Measurements from ENCODE around the gene CMTR2. TPM values are rescaled to one million over a fixed set of nuclear protein-coding genes. Genes with fewer than 3 reads are reported as not detected.

Gene CMTR2
- total and polyA plus RNA-seq, 2 experiments from 2014 or later: 6.0 to 19.0 TPM

DNA sequence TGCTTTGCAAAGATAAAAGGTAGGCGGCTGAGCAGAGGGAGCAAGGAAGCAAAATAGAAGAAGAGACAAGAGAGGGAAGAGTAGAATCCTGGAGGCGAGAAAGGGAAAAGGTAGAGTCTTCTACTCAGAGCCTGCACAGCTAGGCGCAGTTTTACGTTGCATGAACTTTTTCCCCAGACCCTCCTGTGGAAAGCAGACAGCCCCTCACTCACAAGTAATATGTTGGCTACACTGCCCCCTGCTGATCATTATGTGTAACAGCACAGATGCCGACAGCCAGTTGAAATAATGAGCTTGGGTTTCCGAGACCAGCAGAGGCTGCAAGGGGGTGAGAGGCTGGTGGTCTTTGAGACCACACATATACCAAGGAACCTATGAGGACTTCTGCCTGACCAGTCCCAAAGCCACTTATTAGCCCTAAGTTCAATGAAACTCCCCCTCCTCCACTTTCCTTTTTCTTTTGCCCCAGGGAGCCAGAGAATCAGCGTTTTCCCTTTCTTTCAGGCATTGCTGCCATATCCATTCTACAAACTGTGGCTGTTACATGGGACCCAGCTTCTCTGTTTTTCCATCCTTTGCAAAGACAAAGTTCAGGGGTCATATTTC, 22.5 kb upstream of the CMTR2 start:
- Histone ChIP-seq H3K4me2 (no peak overlapping the region), H3K79me2 (replicated peaks; ENCODE audit: insufficient read depth) (no peaks in the 10 kb centered on the region), H4K20me1 (replicated peaks; ENCODE audit: insufficient read depth) (no peaks in the 10 kb centered on the region), H3K4me3 (no peak overlapping the region), H3K27ac (ENCODE audit: low read depth) (no peak overlapping the region), H3K27me3 (ENCODE audit: insufficient read depth) (no peaks in the 10 kb centered on the region), H3F3A (replicated peaks; ENCODE audit: low read depth) (no peaks in the 10 kb centered on the region), H3K9me2 (ENCODE audit: insufficient read depth) (no peaks in the 10 kb centered on the region), H2AFZ (peak overlapping the region; percentile 3; the same call in 1 of the 2 replicates), H3K36me3 (ENCODE audit: insufficient read depth) (no peaks in the 10 kb centered on the region), H3K4me1 (ENCODE audit: insufficient read depth) (peaks cover 3% of the 10 kb centered on the region)
- Mint-ChIP-seq H3K27me3 (ENCODE audit: insufficient read depth, low read depth, poor library complexity) (peaks cover 3% of the 10 kb centered on the region), H3K27ac (no peak overlapping the region), H3K4me3 (no peak overlapping the region), H3K36me3 (ENCODE audit: low read depth) (no peaks in the 10 kb centered on the region), H3K9me3 (no peaks in the 10 kb centered on the region; the same call in 2 of the 3 replicates), H3K4me1 (peaks cover 11% of the 10 kb centered on the region)
- DNase-seq (ENCODE audit: low spot score) (peak; percentile 89), ATAC-seq (peak; percentile 93)
- no peak for TF ChIP-seq JUNB (IDR thresholded peaks at IDR 0.05; ENCODE audit: unreplicated experiment)
- TF ChIP-seq, protein P1, sequence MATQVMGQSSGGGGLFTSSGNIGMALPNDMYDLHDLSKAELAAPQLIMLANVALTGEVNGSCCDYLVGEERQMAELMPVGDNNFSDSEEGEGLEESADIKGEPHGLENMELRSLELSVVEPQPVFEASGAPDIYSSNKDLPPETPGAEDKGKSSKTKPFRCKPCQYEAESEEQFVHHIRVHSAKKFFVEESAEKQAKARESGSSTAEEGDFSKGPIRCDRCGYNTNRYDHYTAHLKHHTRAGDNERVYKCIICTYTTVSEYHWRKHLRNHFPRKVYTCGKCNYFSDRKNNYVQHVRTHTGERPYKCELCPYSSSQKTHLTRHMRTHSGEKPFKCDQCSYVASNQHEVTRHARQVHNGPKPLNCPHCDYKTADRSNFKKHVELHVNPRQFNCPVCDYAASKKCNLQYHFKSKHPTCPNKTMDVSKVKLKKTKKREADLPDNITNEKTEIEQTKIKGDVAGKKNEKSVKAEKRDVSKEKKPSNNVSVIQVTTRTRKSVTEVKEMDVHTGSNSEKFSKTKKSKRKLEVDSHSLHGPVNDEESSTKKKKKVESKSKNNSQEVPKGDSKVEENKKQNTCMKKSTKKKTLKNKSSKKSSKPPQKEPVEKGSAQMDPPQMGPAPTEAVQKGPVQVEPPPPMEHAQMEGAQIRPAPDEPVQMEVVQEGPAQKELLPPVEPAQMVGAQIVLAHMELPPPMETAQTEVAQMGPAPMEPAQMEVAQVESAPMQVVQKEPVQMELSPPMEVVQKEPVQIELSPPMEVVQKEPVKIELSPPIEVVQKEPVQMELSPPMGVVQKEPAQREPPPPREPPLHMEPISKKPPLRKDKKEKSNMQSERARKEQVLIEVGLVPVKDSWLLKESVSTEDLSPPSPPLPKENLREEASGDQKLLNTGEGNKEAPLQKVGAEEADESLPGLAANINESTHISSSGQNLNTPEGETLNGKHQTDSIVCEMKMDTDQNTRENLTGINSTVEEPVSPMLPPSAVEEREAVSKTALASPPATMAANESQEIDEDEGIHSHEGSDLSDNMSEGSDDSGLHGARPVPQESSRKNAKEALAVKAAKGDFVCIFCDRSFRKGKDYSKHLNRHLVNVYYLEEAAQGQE (IDR thresholded peaks at IDR 0.05; ENCODE audit: unreplicated experiment): no peak
- TF ChIP-seq STAT1 (IDR thresholded peaks at IDR 0.05; ENCODE audit: unreplicated experiment): no peak
- no peak for TF ChIP-seq CREB1 (CRISPR knock-in tag; IDR thresholded peaks at IDR 0.05; ENCODE audit: low read depth)
- TF ChIP-seq EZH2 (IDR thresholded peaks at IDR 0.05; ENCODE audit: low read depth, unreplicated experiment): no peak
- TF ChIP-seq, protein P2, sequence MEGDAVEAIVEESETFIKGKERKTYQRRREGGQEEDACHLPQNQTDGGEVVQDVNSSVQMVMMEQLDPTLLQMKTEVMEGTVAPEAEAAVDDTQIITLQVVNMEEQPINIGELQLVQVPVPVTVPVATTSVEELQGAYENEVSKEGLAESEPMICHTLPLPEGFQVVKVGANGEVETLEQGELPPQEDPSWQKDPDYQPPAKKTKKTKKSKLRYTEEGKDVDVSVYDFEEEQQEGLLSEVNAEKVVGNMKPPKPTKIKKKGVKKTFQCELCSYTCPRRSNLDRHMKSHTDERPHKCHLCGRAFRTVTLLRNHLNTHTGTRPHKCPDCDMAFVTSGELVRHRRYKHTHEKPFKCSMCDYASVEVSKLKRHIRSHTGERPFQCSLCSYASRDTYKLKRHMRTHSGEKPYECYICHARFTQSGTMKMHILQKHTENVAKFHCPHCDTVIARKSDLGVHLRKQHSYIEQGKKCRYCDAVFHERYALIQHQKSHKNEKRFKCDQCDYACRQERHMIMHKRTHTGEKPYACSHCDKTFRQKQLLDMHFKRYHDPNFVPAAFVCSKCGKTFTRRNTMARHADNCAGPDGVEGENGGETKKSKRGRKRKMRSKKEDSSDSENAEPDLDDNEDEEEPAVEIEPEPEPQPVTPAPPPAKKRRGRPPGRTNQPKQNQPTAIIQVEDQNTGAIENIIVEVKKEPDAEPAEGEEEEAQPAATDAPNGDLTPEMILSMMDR (conservative IDR thresholded peaks at IDR 0.05; ENCODE audit: low read depth in 2 of 2): peak; percentile 85 to 96

DNA sequence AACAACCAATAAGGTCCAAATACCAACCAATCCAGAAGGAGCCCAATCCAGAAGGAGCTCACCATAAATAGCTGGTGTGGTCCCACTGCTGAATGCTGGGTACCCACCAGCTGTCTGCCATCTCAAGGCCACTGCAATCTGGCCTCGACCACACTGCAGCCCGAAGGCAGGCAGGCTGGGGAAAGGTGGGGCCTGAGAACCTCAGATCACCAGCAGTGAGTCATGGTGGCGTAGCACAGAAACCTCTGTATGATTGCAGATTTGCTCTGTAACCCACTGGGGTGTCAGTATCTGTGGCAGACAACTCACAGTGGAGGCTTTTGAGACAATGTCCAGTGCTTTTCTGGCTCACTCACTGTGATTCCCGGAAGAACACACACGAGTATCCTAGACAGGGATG, 14.7 kb upstream of the CMTR2 start:
- Histone ChIP-seq H3K27me3 (ENCODE audit: insufficient read depth) (no peaks in the 10 kb centered on the region), H3K4me1 (ENCODE audit: insufficient read depth) (no peaks in the 10 kb centered on the region), H3K36me3 (ENCODE audit: insufficient read depth) (no peaks in the 10 kb centered on the region), H3K27ac (ENCODE audit: low read depth) (no peak overlapping the region), H3K9me2 (ENCODE audit: insufficient read depth) (no peaks in the 10 kb centered on the region), H3K4me3 (no peak overlapping the region), H2AFZ (no peak overlapping the region), H3K4me2 (no peak overlapping the region), H3K79me2 (replicated peaks; ENCODE audit: insufficient read depth) (no peaks in the 10 kb centered on the region), H3F3A (replicated peaks; ENCODE audit: low read depth) (no peaks in the 10 kb centered on the region), H4K20me1 (replicated peaks; ENCODE audit: insufficient read depth) (no peaks in the 10 kb centered on the region)
- Mint-ChIP-seq H3K4me3 (no peak overlapping the region), H3K27ac (no peak overlapping the region), H3K36me3 (ENCODE audit: low read depth) (no peaks in the 10 kb centered on the region), H3K4me1 (no peaks in the 10 kb centered on the region), H3K9me3 (peaks cover 9% of the 10 kb centered on the region; the same call in 2 of the 3 replicates), H3K27me3 (ENCODE audit: insufficient read depth, low read depth, poor library complexity) (peaks cover 3% of the 10 kb centered on the region)
- ATAC-seq: no peak
- DNase-seq (ENCODE audit: low spot score): no peak
- TF ChIP-seq ZNF114 (CRISPR knock-in tag; IDR thresholded peaks at IDR 0.05) (no peak), JUNB (IDR thresholded peaks at IDR 0.05; ENCODE audit: unreplicated experiment) (no peak), CREB1 (CRISPR knock-in tag; IDR thresholded peaks at IDR 0.05; ENCODE audit: low read depth) (no peak), ZNF331 (CRISPR knock-in tag; IDR thresholded peaks at IDR 0.05; ENCODE audit: low read depth) (no peak), NANOG (IDR thresholded peaks at IDR 0.05; ENCODE audit: borderline replicate concordance) (no peak), POLR2AphosphoS5 (IDR thresholded peaks at IDR 0.05; ENCODE audit: low read depth) (no peak)
- TF ChIP-seq, protein P1 (IDR thresholded peaks at IDR 0.05; ENCODE audit: unreplicated experiment): no peak
